Sigmoid colon (tissue), 4 donors: ENCODE data around the gene PPP1R3G.

ENCODE experiments used
- CTCF ChIP-seq, 4 experiments: fragments of 450-650 bp in 3 of 4; fragments of 200-600 bp in 1 of 4; IDR thresholded peaks; one replicate each; pipeline ENCODE4 v1.5.1; 2016 to 2019; ENCODE audit warnings: antibody characterized with exemption in 4 of 4, mild to moderate bottlenecking in 3 of 4, moderate library complexity in 2 of 4
- POLR2AphosphoS5 ChIP-seq, 4 donors: sonication (generic); formaldehyde crosslinking; IDR thresholded peaks; one replicate each; pipeline ENCODE4 v1.6.1; 2017; ENCODE audit warnings: antibody characterized with exemption in 4 of 4

- no peak for TF ChIP-seq CTCF (IDR thresholded peaks at IDR 0.05)
- TF ChIP-seq POLR2AphosphoS5 (IDR thresholded peaks at IDR 0.05): no peak
Observed at GRCh38 chr6:5098501-5099270, 13.5 kb downstream of the PPP1R3G start.
